Heart left ventricle (tissue), 16 donors: ENCODE data around the gene CXCL12. TPM values are rescaled to one million over a fixed set of nuclear protein-coding genes. Genes with fewer than 3 reads are reported as not detected.
A peak's percentile ranks its signal among the peaks of the same experiment; 100 is the strongest.

Experiments
- ATAC-seq, 4 donors: fragments of 200-7000 bp; cut with Tn5 transposase; one replicate each; pipeline ENCODE4 v1.9.1; 2020 to 2022; ENCODE audit warnings: moderate library complexity in 4 of 4, mild to moderate bottlenecking in 3 of 4, moderate number of reproducible peaks in 1 of 4
- DNase-seq, 5 donors: peaks; one replicate each; pipeline ENCODE4 v3.0.0-alpha.2; 2020
- H3K27ac ChIP-seq, 12 donors: fragments of 200-600 bp; sonication (generic) in 4 of 12; one replicate each; pipeline versions ENCODE4 v1.5.0 to v1.8.0; 2016 to 2022; ENCODE audit warnings: mild to moderate bottlenecking in 2 of 12
- H3K27me3 ChIP-seq, 9 donors: fragments of 200-600 bp; sonication (generic) in 2 of 9; one replicate each; pipeline versions ENCODE4 v1.5.1 to v1.8.0; 2016 to 2022; ENCODE audit warnings: mild to moderate bottlenecking in 3 of 9
- H3K36me3 ChIP-seq, 9 donors: fragments of 200-600 bp; sonication (generic) in 2 of 9; one replicate each; pipeline versions ENCODE4 v1.5.0 to v1.8.0; 2018 to 2022; ENCODE audit warnings: mild to moderate bottlenecking in 2 of 9
- H3K4me1 ChIP-seq, 12 donors: fragments of 200-600 bp; sonication (generic) in 4 of 12; one replicate each; pipeline versions ENCODE4 v1.5.0 to v1.8.0; 2016 to 2022; ENCODE audit warnings: mild to moderate bottlenecking in 3 of 12
- H3K4me3 ChIP-seq, 12 donors: fragments of 200-600 bp; sonication (generic) in 4 of 12; one replicate each; pipeline versions ENCODE4 v1.5.0 to v1.8.0; 2017 to 2022; ENCODE audit warnings: mild to moderate bottlenecking in 9 of 12, moderate library complexity in 4 of 12
- H3K9me3 ChIP-seq, 12 donors: fragments of 200-600 bp; sonication (generic) in 4 of 12; one replicate each; pipeline versions ENCODE4 v1.5.0 to v1.8.0; 2016 to 2022; ENCODE audit warnings: mild to moderate bottlenecking in 1 of 12
- CTCF ChIP-seq, 12 donors: fragments of 200-600 bp; sonication (generic) in 4 of 12; IDR thresholded peaks; one replicate each; pipeline versions ENCODE4 v1.5.0 to v1.8.0; 2018 to 2022; ENCODE audit warnings: antibody characterized with exemption in 12 of 12, mild to moderate bottlenecking in 5 of 12
- POLR2A ChIP-seq, 2 donors: fragments of 450-650 bp; IDR thresholded peaks; one replicate each; pipeline ENCODE4 v1.6.1; 2017; ENCODE audit warnings: antibody characterized with exemption in 2 of 2, mild to moderate bottlenecking in 2 of 2, moderate library complexity in 2 of 2
- WGBS, 4 donors: extraction: QIAGEN DNeasy Blood & Tissue Kit in 2 of 4; methylation state at CpG; one replicate each; pipeline versions ENCODE4 v1.1.5 to v1.1.7; 2013 to 2018; 5-methylcytosine and 5-hydroxymethylcytosine counted together
- intact Hi-C, 10 donors: fragments of 100-400 bp; cut with DNase I; formaldehyde crosslinking; loops; one replicate each; pipeline versions ENCODE4 v1.11.1 to v1.14.2; 2022
- polyA plus RNA-seq, 2 donors: library from polyadenylated mRNA; stranded (reverse); fragments of 200-250 nt; gene quantifications; one replicate each; pipeline ENCODE4 v1.2.3, GENCODE V29; 2013
- total RNA-seq, 9 donors: library from RNA; depleted of rRNA in 2 of 9; stranded (reverse); fragments of >200 nt in 2 of 9; fragmentation: NEBNext Ultra II Directional in 3 of 9; extraction: Animal tissue kit (Norgen Biotek cat#: 25700) in 3 of 9; gene quantifications; one replicate each; pipeline versions ENCODE4 v1.1.0 to v1.2.4, GENCODE V29; 2016 to 2023
- donor health status: ischemic (EF 13 %, LVEDD 7.1; RV severe dilation, severe dysfunction).
- donor health status: healthy with polysubstance abuse.
- donor health status: DM: no; HTN: yes; CAD: no.
- donor health status: DM: no; HTN: no; CAD: no.
- donor health status: ischemic (EF 25% LVEDD 6.9; RV normal size, moderate dysfunction).
- donor health status: ischemic (EF 25% LVEDD 5.7; RV mildly dilated, moderate dysfunction).
- donor health status: healthy.
- donor health status: DM: yes; HTN: yes; CAD: no.
- donor health status: ischemic (EF 35%, LVEDD 5.7; RV mildly dilated, moderate dysfunction).
- donor health status: nonischemic (EF 11% LVEDD 7.7; RV severe dilation, severe dysfunction).
- donor health status: DM: yes; HTN: yes; CAD: no.
- donor health status: PGD.
- donor health status: ischemic (EF 29% LVEDD 5.4; RV normal size, mild dysfunction).
- donor health status: nonischemic (EF 23%, LVEDD 6.1; RV moderate dilation, normal function).

CXCL12 gene
- total and polyA plus RNA-seq, 11 donors: 56.4 to 203 (median 125) TPM

DNA sequence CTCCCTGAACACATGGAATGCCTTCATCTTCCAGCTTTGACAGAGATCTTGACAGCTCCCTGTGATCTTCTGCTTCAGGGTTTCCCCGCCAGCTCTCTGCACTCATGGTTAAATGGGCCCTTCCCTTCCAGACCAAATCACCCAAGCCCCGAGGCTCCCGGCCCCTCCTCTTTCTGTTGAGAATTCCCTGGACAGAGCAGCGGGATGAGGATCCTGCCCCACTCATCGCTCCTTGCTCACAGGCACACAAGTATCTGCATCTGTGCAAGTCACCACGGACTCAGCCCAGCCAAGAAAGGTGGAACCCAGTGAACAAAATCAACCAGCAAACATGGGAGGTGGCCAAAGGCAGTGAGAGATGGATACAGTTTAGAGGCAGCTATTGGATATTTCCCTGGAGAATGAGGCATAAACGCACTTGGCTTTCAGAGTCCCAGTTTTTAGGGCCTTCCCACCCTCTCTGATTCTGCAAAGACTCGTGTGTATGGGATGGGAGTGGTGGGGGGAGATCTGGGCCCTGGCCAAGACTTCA is 37.7 kb upstream of the CXCL12 start:
- no peaks in the 10 kb centered on the region for H3K36me3 ChIP-seq
- intact Hi-C loops: loop anchor here in 1 of 10 donors (10.0 kb wide), 1 partner anchor 78 kb away; no protein-coding TSS in a partner anchor
- no peak overlapping the region for H3K4me3 ChIP-seq
- no peak overlapping the region for H3K27ac ChIP-seq
- H3K27me3 ChIP-seq: no peaks in the 10 kb centered on the region
- DNase-seq (peak in 1 of 5 donors; percentile 33), ATAC-seq (peak in 2 of 4 donors; percentile 8 to 24)
- WGBS, 4 donors: 67 to 78% (median 75%) methylated on average over 8 of the region's 8 CpGs
- TF ChIP-seq CTCF (IDR thresholded peaks at IDR 0.05) (no peak), POLR2A (IDR thresholded peaks at IDR 0.05) (no peak)
- no peaks in the 10 kb centered on the region for H3K4me1 ChIP-seq
- no peaks in the 10 kb centered on the region for H3K9me3 ChIP-seq

GRCh38 chr10:44422153-44422552 is 37.3 kb upstream of the CXCL12 start:
- intact Hi-C loops: loop anchor here in 1 of 10 donors (10.0 kb wide), 1 partner anchor 77 kb away; no protein-coding TSS in a partner anchor
- WGBS, 4 donors: 83 to 98% (median 92%) methylated on average over 2 of the region's 2 CpGs
- Histone ChIP-seq H3K36me3 (no peaks in the 10 kb centered on the region), H3K27me3 (no peaks in the 10 kb centered on the region), H3K9me3 (no peaks in the 10 kb centered on the region), H3K4me1 (peaks cover 0 to 3% (median 0%) of the 10 kb centered on the region in 12 donors), H3K27ac (no peak overlapping the region), H3K4me3 (no peak overlapping the region)
- DNase-seq (peak in 1 of 5 donors; percentile 20), ATAC-seq (no peak)
- TF ChIP-seq CTCF (IDR thresholded peaks at IDR 0.05) (no peak), POLR2A (IDR thresholded peaks at IDR 0.05) (no peak)

DNA sequence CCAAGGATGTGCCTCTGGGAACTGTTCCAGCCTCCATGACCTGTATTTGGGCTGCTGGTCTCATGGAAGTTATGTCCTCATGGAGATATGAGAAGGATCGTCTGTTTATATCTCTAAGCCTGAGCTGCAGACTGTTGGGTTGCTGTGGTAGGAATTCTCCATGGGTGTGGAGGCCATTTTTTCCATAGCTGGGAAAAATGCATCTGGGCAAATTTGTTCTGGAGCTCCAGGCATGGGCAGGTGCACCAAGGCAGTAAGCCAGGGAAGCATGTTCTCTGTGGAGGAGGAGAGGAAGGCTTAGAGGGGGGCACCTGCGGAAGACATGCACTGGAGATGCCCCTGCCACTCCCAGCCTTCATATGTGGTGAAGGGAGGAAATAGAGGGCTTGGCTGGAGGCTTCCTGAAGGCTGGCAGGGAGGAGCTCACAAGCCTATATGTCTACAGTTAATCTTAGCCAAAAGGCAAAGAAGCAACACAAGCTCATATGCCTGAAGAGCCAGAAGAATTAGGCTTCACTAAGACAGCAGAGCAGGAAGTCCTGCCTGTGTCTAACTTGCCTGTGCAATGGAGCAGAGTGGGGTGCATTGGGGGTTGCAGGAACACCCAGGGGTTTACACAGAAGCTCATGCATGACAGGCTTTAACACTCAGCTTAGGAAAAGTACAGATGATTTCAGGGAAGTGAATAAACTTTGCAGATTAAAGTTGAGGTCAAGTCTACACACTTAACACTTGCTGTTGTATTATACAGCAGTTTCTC is 35.1 kb upstream of the CXCL12 start:
- Histone ChIP-seq H3K27me3 (no peaks in the 10 kb centered on the region), H3K4me1 (peaks cover 0 to 17% (median 0%) of the 10 kb centered on the region in 12 donors), H3K36me3 (no peaks in the 10 kb centered on the region), H3K9me3 (peaks cover 0 to 9% (median 1%) of the 10 kb centered on the region in 12 donors), H3K27ac (no peak overlapping the region), H3K4me3 (no peak overlapping the region)
- DNase-seq (no peak), ATAC-seq (no peak)
- intact Hi-C loops: loop anchor here in 1 of 10 donors (10.0 kb wide), 1 partner anchor 75 kb away; no protein-coding TSS in a partner anchor
- TF ChIP-seq POLR2A (IDR thresholded peaks at IDR 0.05): no peak
- TF ChIP-seq CTCF (IDR thresholded peaks at IDR 0.05): no peak
- WGBS, 4 donors: 55 to 88% (median 63%) methylated on average over 1 to 2 of the region's 2 CpGs

- no peak for DNase-seq
- no peak for ATAC-seq
- TF ChIP-seq CTCF (IDR thresholded peaks at IDR 0.05): no peak
- TF ChIP-seq POLR2A (IDR thresholded peaks at IDR 0.05): no peak
- H3K4me3 ChIP-seq: no peak overlapping the region
- H3K4me1 ChIP-seq: peaks cover 0 to 17% (median 0%) of the 10 kb centered on the region in 12 donors
- no peaks in the 10 kb centered on the region for H3K36me3 ChIP-seq
- H3K27me3 ChIP-seq: no peaks in the 10 kb centered on the region
- intact Hi-C loops: no loop called here
- H3K27ac ChIP-seq: no peak overlapping the region
- peaks cover 0 to 12% (median 2%) of the 10 kb centered on the region in 12 donors for H3K9me3 ChIP-seq
- 96 to 98% (median 97%) methylated on average over 6 to 8 of the region's 8 CpGs for WGBS, 4 donors
Measured at GRCh38 chr10:44418637-44419036, 33.7 kb upstream of the CXCL12 start.
